ENCODE results near the gene ISYNA1. TPM values are rescaled to one million over a fixed set of nuclear protein-coding genes. Genes with fewer than 3 reads are reported as not detected.

The ISYNA1 gene
- total RNA-seq, 1 experiment from 2014 or later = 129 TPM

- Histone ChIP-seq H3K27me3 (ENCODE audit: insufficient read depth, low read depth) (no peaks in the 10 kb centered on the region), H3F3A (ENCODE audit: insufficient read depth, low read depth) (peaks cover 49% of the 10 kb centered on the region), H4K20me1 (ENCODE audit: insufficient read depth) (peaks cover 11% of the 10 kb centered on the region), H3K4me2 (no peak overlapping the region), H3K27ac (no peak overlapping the region), H3K9me2 (ENCODE audit: insufficient read depth) (no peaks in the 10 kb centered on the region), H3K36me3 (ENCODE audit: low read depth) (no peaks in the 10 kb centered on the region), H3K4me1 (replicated peaks; ENCODE audit: insufficient read depth) (peaks cover 31% of the 10 kb centered on the region), H2AFZ (no peak overlapping the region), H3K79me2 (ENCODE audit: low read depth) (no peaks in the 10 kb centered on the region), H3K4me3 (no peak overlapping the region), H3K9me3 (ENCODE audit: insufficient read depth, low read depth) (no peaks in the 10 kb centered on the region)
- ChIA-PET CTCF (interaction anchor here (0.6 to 0.7 kb wide), 2 partner anchors 184 to 407 kb away, joined by 5 to 6 read pairs; no protein-coding TSS in a partner anchor), POLR2A (ENCODE audit: unreplicated experiment) (no interaction called here)
- intact Hi-C loops (cut with micrococcal nuclease; ENCODE audit: unreplicated experiment) = no loop called here
- BruUV-seq (replicated peaks) = no TSS peak
- no peak for TF ChIP-seq CTCF (conservative IDR thresholded peaks at IDR 0.05)
- no peak for TF ChIP-seq EZH2 (IDR thresholded peaks at IDR 0.05; ENCODE audit: low read depth)
- no peak for DNase-seq
Measured at GRCh38 chr19:18444513-18444912, 6.6 kb upstream of the ISYNA1 start.

GRCh38 chr19:18443831-18444230, 5.9 kb upstream of the ISYNA1 start:
- H3K9me3 ChIP-seq (ENCODE audit: insufficient read depth, low read depth) = no peaks in the 10 kb centered on the region
- no peak for DNase-seq
- no peak overlapping the region for H2AFZ ChIP-seq
- peaks cover 6% of the 10 kb centered on the region for H4K20me1 ChIP-seq (ENCODE audit: insufficient read depth)
- H3K79me2 ChIP-seq (ENCODE audit: low read depth) = no peaks in the 10 kb centered on the region
- no peak overlapping the region for H3K4me3 ChIP-seq
- intact Hi-C loops (cut with micrococcal nuclease; ENCODE audit: unreplicated experiment) = no loop called here
- H3K36me3 ChIP-seq (ENCODE audit: low read depth) = no peaks in the 10 kb centered on the region
- peaks cover 55% of the 10 kb centered on the region for H3F3A ChIP-seq (ENCODE audit: insufficient read depth, low read depth)
- ChIA-PET CTCF (no interaction called here), POLR2A (ENCODE audit: unreplicated experiment) (no interaction called here)
- TF ChIP-seq EZH2 (IDR thresholded peaks at IDR 0.05; ENCODE audit: low read depth) = no peak
- TF ChIP-seq CTCF (conservative IDR thresholded peaks at IDR 0.05) = no peak
- no peak overlapping the region for H3K27ac ChIP-seq
- H3K4me1 ChIP-seq (replicated peaks; ENCODE audit: insufficient read depth) = peaks cover 38% of the 10 kb centered on the region
- H3K27me3 ChIP-seq (ENCODE audit: insufficient read depth, low read depth) = no peaks in the 10 kb centered on the region
- no peak overlapping the region for H3K4me2 ChIP-seq
- BruUV-seq (replicated peaks) = no TSS peak
- H3K9me2 ChIP-seq (ENCODE audit: insufficient read depth) = no peaks in the 10 kb centered on the region

GRCh38 chr19:18443406-18443805, 5.5 kb upstream of the ISYNA1 start:
- Histone ChIP-seq H3K36me3 (ENCODE audit: low read depth) (no peaks in the 10 kb centered on the region), H2AFZ (no peak overlapping the region), H3K79me2 (ENCODE audit: low read depth) (no peaks in the 10 kb centered on the region), H3K4me2 (no peak overlapping the region), H3K4me3 (no peak overlapping the region), H3K27me3 (ENCODE audit: insufficient read depth, low read depth) (no peaks in the 10 kb centered on the region), H3K9me3 (ENCODE audit: insufficient read depth, low read depth) (no peaks in the 10 kb centered on the region), H3F3A (ENCODE audit: insufficient read depth, low read depth) (peaks cover 60% of the 10 kb centered on the region), H4K20me1 (ENCODE audit: insufficient read depth) (peaks cover 6% of the 10 kb centered on the region), H3K27ac (no peak overlapping the region), H3K4me1 (replicated peaks; ENCODE audit: insufficient read depth) (peaks cover 42% of the 10 kb centered on the region), H3K9me2 (ENCODE audit: insufficient read depth) (no peaks in the 10 kb centered on the region)
- DNase-seq = no peak
- ChIA-PET POLR2A (ENCODE audit: unreplicated experiment) (no interaction called here), CTCF (no interaction called here)
- intact Hi-C loops (cut with micrococcal nuclease; ENCODE audit: unreplicated experiment) = no loop called here
- TF ChIP-seq CTCF (conservative IDR thresholded peaks at IDR 0.05) (no peak), EZH2 (IDR thresholded peaks at IDR 0.05; ENCODE audit: low read depth) (no peak)
- BruUV-seq (replicated peaks) = no TSS peak
